Skeletal muscle tissue (tissue), 4 donors: ENCODE data around the gene GALNT17. TPM values are rescaled to one million over a fixed set of nuclear protein-coding genes. Genes with fewer than 3 reads are reported as not detected.

Experiments used
- H3K27ac ChIP-seq: one replicate; pipeline ENCODE4 v1.7.0; 2013; ENCODE audit warnings: mild to moderate bottlenecking, low read depth, low read length, inconsistent platforms
- H3K27me3 ChIP-seq, 3 donors: one replicate each; pipeline ENCODE4 v1.7.0; 2013; ENCODE audit warnings: low read length in 3 of 3; ENCODE audit not compliant: control insufficient read depth in 3 of 3, insufficient read depth in 3 of 3
- H3K36me3 ChIP-seq, 3 donors: one replicate each; pipeline ENCODE4 v1.7.0; 2013; ENCODE audit warnings: low read length in 3 of 3; ENCODE audit not compliant: control insufficient read depth in 3 of 3, insufficient read depth in 3 of 3
- H3K4me1 ChIP-seq, 3 donors: one replicate each; pipeline ENCODE4 v1.7.0; 2013; ENCODE audit warnings: low read length in 3 of 3, mild to moderate bottlenecking in 3 of 3; ENCODE audit not compliant: control insufficient read depth in 3 of 3, insufficient read depth in 3 of 3
- H3K4me3 ChIP-seq, 3 donors: one replicate each; pipeline ENCODE4 v1.7.0; 2013; ENCODE audit warnings: low read length in 3 of 3
- H3K9ac ChIP-seq, 3 donors: one replicate each; pipeline ENCODE4 v1.7.0; 2013; ENCODE audit warnings: low read length in 3 of 3, mild to moderate bottlenecking in 3 of 3, moderate library complexity in 2 of 3, low read depth in 1 of 3
- H3K9me3 ChIP-seq, 3 donors: one replicate each; pipeline ENCODE4 v1.7.0; 2013; ENCODE audit warnings: low read length in 3 of 3; ENCODE audit not compliant: control insufficient read depth in 3 of 3
- total RNA-seq: library from RNA; depleted of rRNA; stranded (reverse); fragments of >200 nt; gene quantifications from one replicate; pipeline ENCODE4 v1.2.3, GENCODE V29; 2014
- donor health status: Osteomylitis.

The GALNT17 gene
- total RNA-seq, 1 donor from 2014 or later: 24.5 TPM

GRCh38 chr7:71538210-71538609 lies 406.3 kb downstream of the GALNT17 start:
- no peaks in the 10 kb centered on the region for H3K9me3 ChIP-seq
- H3K36me3 ChIP-seq: no peaks in the 10 kb centered on the region
- H3K27me3 ChIP-seq: no peaks in the 10 kb centered on the region
- no peaks in the 10 kb centered on the region for H3K4me1 ChIP-seq
- no peak overlapping the region for H3K9ac ChIP-seq
- no peak overlapping the region for H3K27ac ChIP-seq
- H3K4me3 ChIP-seq: no peak overlapping the region

- no peaks in the 10 kb centered on the region for H3K27me3 ChIP-seq
- H3K36me3 ChIP-seq: no peaks in the 10 kb centered on the region
- no peaks in the 10 kb centered on the region for H3K9me3 ChIP-seq
- H3K4me3 ChIP-seq: no peak overlapping the region
- no peak overlapping the region for H3K27ac ChIP-seq
- no peaks in the 10 kb centered on the region for H3K4me1 ChIP-seq
- no peak overlapping the region for H3K9ac ChIP-seq
These were observed 407.7 kb downstream of the GALNT17 start for GRCh38 chr7:71539615-71540014.

- H3K4me3 ChIP-seq: no peak overlapping the region
- no peak overlapping the region for H3K27ac ChIP-seq
- H3K27me3 ChIP-seq: no peaks in the 10 kb centered on the region
- H3K9me3 ChIP-seq: no peaks in the 10 kb centered on the region
- no peaks in the 10 kb centered on the region for H3K36me3 ChIP-seq
- no peaks in the 10 kb centered on the region for H3K4me1 ChIP-seq
- no peak overlapping the region for H3K9ac ChIP-seq
These were observed 409.9 kb downstream of the GALNT17 start for GRCh38 chr7:71541707-71542353.

GRCh38 chr7:71543396-71543795 lies 411.5 kb downstream of the GALNT17 start:
- no peaks in the 10 kb centered on the region for H3K27me3 ChIP-seq
- no peak overlapping the region for H3K27ac ChIP-seq
- H3K9me3 ChIP-seq: no peaks in the 10 kb centered on the region
- H3K4me3 ChIP-seq: no peak overlapping the region
- no peaks in the 10 kb centered on the region for H3K36me3 ChIP-seq
- H3K4me1 ChIP-seq: no peaks in the 10 kb centered on the region
- no peak overlapping the region for H3K9ac ChIP-seq

- H3K4me1 ChIP-seq: no peaks in the 10 kb centered on the region
- no peaks in the 10 kb centered on the region for H3K27me3 ChIP-seq
- no peaks in the 10 kb centered on the region for H3K36me3 ChIP-seq
- H3K9ac ChIP-seq: no peak overlapping the region
- H3K4me3 ChIP-seq: no peak overlapping the region
- H3K27ac ChIP-seq: no peak overlapping the region
- no peaks in the 10 kb centered on the region for H3K9me3 ChIP-seq
These were observed 412.9 kb downstream of the GALNT17 start for GRCh38 chr7:71544816-71545215.

GRCh38 chr7:71547426-71547825 lies 415.5 kb downstream of the GALNT17 start:
- Histone ChIP-seq H3K27ac (no peak overlapping the region), H3K9ac (no peak overlapping the region), H3K27me3 (no peaks in the 10 kb centered on the region), H3K36me3 (no peaks in the 10 kb centered on the region), H3K4me3 (no peak overlapping the region), H3K9me3 (no peaks in the 10 kb centered on the region), H3K4me1 (no peaks in the 10 kb centered on the region)

GRCh38 chr7:71548746-71549145 lies 416.8 kb downstream of the GALNT17 start:
- Histone ChIP-seq H3K4me3 (no peak overlapping the region), H3K36me3 (no peaks in the 10 kb centered on the region), H3K27ac (no peak overlapping the region), H3K27me3 (no peaks in the 10 kb centered on the region), H3K9ac (no peak overlapping the region), H3K9me3 (no peaks in the 10 kb centered on the region), H3K4me1 (no peaks in the 10 kb centered on the region)

- no peaks in the 10 kb centered on the region for H3K4me1 ChIP-seq
- H3K27ac ChIP-seq: no peak overlapping the region
- H3K4me3 ChIP-seq: no peak overlapping the region
- H3K27me3 ChIP-seq: no peaks in the 10 kb centered on the region
- no peak overlapping the region for H3K9ac ChIP-seq
- no peaks in the 10 kb centered on the region for H3K36me3 ChIP-seq
- H3K9me3 ChIP-seq: no peaks in the 10 kb centered on the region
These were observed 421.4 kb downstream of the GALNT17 start for GRCh38 chr7:71553306-71553705.

- no peak overlapping the region for H3K9ac ChIP-seq
- no peaks in the 10 kb centered on the region for H3K9me3 ChIP-seq
- H3K4me1 ChIP-seq: no peaks in the 10 kb centered on the region
- no peak overlapping the region for H3K4me3 ChIP-seq
- H3K36me3 ChIP-seq: no peaks in the 10 kb centered on the region
- no peak overlapping the region for H3K27ac ChIP-seq
- no peaks in the 10 kb centered on the region for H3K27me3 ChIP-seq
These were observed 423.8 kb downstream of the GALNT17 start for GRCh38 chr7:71555758-71556157.

GRCh38 chr7:71558806-71559613 lies 427.1 kb downstream of the GALNT17 start:
- H3K9ac ChIP-seq: peak overlapping the region in 1 of 3 donors; percentile 25
- no peak overlapping the region for H3K27ac ChIP-seq
- no peak overlapping the region for H3K4me3 ChIP-seq
- no peaks in the 10 kb centered on the region for H3K9me3 ChIP-seq
- H3K4me1 ChIP-seq: no peaks in the 10 kb centered on the region
- H3K27me3 ChIP-seq: no peaks in the 10 kb centered on the region
- H3K36me3 ChIP-seq: no peaks in the 10 kb centered on the region
